A673 (cell line): Measurements from ENCODE around the gene CMBL.

Experiments used
- EZH2 ChIP-seq: fragments of 200-600 bp; sonication (generic); IDR thresholded peaks from 2 replicates; pipeline ENCODE4 v1.6.1; 2017; ENCODE audit warnings: borderline replicate concordance, low read depth, mild to moderate bottlenecking, mixed read lengths, antibody characterized with exemption, low read length; ENCODE audit not compliant: poor library complexity, severe bottlenecking
- TF ChIP-seq, protein P1 (sequence below): fragments of 300-800, 200-600 bp; sonication (generic); conservative IDR thresholded peaks from 2 replicates; pipeline ENCODE4 v1.5.1; 2017; ENCODE audit warnings: low read depth, mild to moderate bottlenecking, antibody characterized with exemption, low read length, moderate library complexity, mixed read lengths

DNA sequence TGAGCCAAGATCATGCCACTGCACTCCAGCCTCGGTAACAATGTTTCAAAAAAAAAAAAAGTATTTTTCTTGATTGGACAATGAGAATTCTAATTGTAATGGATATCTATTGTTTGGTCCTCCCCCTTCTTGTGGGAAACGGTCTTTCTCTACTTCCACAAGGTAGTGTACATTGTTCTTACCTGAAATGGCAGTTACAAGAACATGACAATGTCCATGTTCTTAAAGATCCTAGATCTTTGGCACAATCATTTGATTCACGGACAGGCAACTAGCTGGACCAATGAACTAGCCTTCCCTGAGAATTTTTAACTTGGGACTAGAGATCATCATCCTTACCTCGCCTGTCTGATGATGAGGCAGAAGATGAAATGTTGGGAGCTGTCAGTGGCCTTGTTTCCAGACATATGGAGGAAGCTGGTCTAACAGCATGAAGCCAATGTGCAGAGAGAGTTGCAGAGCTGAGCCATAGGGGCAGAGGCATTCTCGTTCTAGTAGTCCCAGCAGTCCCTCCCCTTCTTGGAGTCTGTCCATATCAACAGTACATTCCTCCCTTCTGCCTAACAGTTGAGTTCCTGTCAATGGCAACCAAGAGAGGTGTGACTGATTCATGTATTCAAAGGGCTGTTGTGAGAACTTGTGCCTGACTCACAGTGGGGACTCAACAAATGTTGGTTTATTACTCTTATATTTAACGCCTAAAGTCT, 43.6 kb upstream of the CMBL start:
- TF ChIP-seq, protein P1, sequence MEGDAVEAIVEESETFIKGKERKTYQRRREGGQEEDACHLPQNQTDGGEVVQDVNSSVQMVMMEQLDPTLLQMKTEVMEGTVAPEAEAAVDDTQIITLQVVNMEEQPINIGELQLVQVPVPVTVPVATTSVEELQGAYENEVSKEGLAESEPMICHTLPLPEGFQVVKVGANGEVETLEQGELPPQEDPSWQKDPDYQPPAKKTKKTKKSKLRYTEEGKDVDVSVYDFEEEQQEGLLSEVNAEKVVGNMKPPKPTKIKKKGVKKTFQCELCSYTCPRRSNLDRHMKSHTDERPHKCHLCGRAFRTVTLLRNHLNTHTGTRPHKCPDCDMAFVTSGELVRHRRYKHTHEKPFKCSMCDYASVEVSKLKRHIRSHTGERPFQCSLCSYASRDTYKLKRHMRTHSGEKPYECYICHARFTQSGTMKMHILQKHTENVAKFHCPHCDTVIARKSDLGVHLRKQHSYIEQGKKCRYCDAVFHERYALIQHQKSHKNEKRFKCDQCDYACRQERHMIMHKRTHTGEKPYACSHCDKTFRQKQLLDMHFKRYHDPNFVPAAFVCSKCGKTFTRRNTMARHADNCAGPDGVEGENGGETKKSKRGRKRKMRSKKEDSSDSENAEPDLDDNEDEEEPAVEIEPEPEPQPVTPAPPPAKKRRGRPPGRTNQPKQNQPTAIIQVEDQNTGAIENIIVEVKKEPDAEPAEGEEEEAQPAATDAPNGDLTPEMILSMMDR = no peak
- TF ChIP-seq EZH2 = no peak
